Lower lobe of right lung (tissue), 2 donors: ENCODE results near the gene RFC4. TPM values are rescaled to one million over a fixed set of nuclear protein-coding genes. Genes with fewer than 3 reads are reported as not detected.
A peak's percentile ranks its signal among the peaks of the same experiment; 100 is the strongest.
"Not testable (repeated sequence)": the region's sequence is repeated elsewhere in the genome, so short reads cannot be mapped to it uniquely, and the experiment has no call there.

Experiments
- ATAC-seq, 2 donors: fragments of 200-7000 bp; cut with Tn5 transposase; one replicate each; pipeline ENCODE4 v1.9.1; 2020 to 2022; ENCODE audit warnings: mild to moderate bottlenecking in 2 of 2, moderate library complexity in 2 of 2
- DNase-seq: peaks from one replicate; pipeline ENCODE4 v3.0.0-alpha.2; 2020
- H3K27ac ChIP-seq: fragments of 200-600 bp; one replicate; pipeline ENCODE4 v1.8.0; 2022
- H3K27me3 ChIP-seq: fragments of 200-600 bp; one replicate; pipeline ENCODE4 v1.8.0; 2022; ENCODE audit warnings: low read depth
- H3K36me3 ChIP-seq: fragments of 200-600 bp; one replicate; pipeline ENCODE4 v1.8.0; 2022; ENCODE audit warnings: mild to moderate bottlenecking
- H3K4me1 ChIP-seq: fragments of 200-600 bp; one replicate; pipeline ENCODE4 v1.8.0; 2022
- H3K4me3 ChIP-seq: fragments of 200-600 bp; one replicate; pipeline ENCODE4 v1.8.0; 2022; ENCODE audit warnings: mild to moderate bottlenecking
- H3K9me3 ChIP-seq: fragments of 200-600 bp; one replicate; pipeline ENCODE4 v1.8.0; 2022
- CTCF ChIP-seq: fragments of 200-600 bp; IDR thresholded peaks from one replicate; pipeline ENCODE4 v1.8.0; 2022; ENCODE audit warnings: antibody characterized with exemption, mild to moderate bottlenecking
- intact Hi-C: fragments of 100-400 bp; cut with DNase I; formaldehyde crosslinking; loops from one replicate; pipeline ENCODE4 v1.11.0; 2022
- long read RNA-seq: library from polyadenylated mRNA; unstranded; transcript quantifications from one replicate; pipeline ENCODE4 v2.0.0, GENCODE V29; 2021
- total RNA-seq: library from RNA; stranded (reverse); fragmentation: NEBNext Ultra II Directional; extraction: Animal tissue kit (Norgen Biotek cat#: 25700); gene quantifications from one replicate; pipeline ENCODE4 v1.2.1, GENCODE V29; 2021
- donor health status: DM: no; HTN: yes; CAD: no; lungs with severe emphysema.

The RFC4 gene, protein sequence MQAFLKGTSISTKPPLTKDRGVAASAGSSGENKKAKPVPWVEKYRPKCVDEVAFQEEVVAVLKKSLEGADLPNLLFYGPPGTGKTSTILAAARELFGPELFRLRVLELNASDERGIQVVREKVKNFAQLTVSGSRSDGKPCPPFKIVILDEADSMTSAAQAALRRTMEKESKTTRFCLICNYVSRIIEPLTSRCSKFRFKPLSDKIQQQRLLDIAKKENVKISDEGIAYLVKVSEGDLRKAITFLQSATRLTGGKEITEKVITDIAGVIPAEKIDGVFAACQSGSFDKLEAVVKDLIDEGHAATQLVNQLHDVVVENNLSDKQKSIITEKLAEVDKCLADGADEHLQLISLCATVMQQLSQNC
- total RNA-seq, result 8.4 TPM
- long read RNA-seq, partial matches to known transcripts, result 4 of 5 reads
- long read RNA-seq, other reads (novel, unspliced or antisense), result 0 of 5 reads

- peak within 1 kb of the TSS; percentile 85 for H3K27ac ChIP-seq
- TF ChIP-seq CTCF, result no peak
- no peaks in the 10 kb centered on the region for H3K9me3 ChIP-seq
- peaks cover 13% of the 10 kb centered on the region for H3K4me1 ChIP-seq
- no peaks in the 10 kb centered on the region for H3K27me3 ChIP-seq
- ATAC-seq (peak; percentile 96 to 99), DNase-seq (peak; percentile 94)
- intact Hi-C loops, result no loop called here
- H3K4me3 ChIP-seq, result peak within 1 kb of the TSS; percentile 83
- H3K36me3 ChIP-seq, result no peaks in the 10 kb centered on the region
Observed at GRCh38 chr3:186806089-186807055, at the start of gene RFC4. Gene RFC4, minus strand, starts transcription at chr3:186806482. Its CDS starts 1,769 bp downstream, at chr3:186804713.

DNA sequence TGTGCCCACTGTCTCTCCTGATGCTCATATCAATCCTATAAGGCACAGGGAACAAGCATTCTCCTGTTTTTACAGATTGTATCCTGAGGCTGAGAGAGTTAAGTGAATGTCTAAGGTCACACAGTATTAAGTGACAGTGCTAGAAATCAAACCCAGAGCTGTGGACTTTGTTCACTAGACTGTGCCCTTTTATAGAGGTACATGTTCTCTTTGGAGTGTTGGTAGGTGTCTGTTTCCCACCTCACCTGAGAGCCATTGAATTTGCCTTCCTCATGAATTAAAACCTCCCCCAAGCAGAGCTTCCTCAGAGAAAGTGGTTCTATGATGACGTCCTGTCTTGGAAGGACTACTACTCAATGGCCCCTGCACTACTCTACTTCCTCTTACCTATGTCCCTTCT is 48.7 kb upstream of the RFC4 start:
- TF ChIP-seq CTCF, result no peak
- intact Hi-C loops, result no loop called here
- no peak for DNase-seq
- Histone ChIP-seq H3K9me3 (peaks cover 4% of the 10 kb centered on the region), H3K36me3 (no peaks in the 10 kb centered on the region), H3K27ac (no peak overlapping the region), H3K27me3 (no peaks in the 10 kb centered on the region), H3K4me3 (no peak overlapping the region), H3K4me1 (no peaks in the 10 kb centered on the region)
- no peak for ATAC-seq

DNA sequence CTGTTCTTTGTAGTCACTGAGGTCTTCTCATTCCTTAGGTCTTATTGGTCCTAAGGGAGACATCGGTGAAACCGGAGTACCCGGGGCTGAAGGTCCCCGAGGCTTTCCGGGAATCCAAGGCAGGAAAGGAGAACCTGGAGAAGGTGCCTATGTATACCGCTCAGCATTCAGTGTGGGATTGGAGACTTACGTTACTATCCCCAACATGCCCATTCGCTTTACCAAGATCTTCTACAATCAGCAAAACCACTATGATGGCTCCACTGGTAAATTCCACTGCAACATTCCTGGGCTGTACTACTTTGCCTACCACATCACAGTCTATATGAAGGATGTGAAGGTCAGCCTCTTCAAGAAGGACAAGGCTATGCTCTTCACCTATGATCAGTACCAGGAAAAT is 47.9 kb upstream of the RFC4 start:
- no peaks in the 10 kb centered on the region for H3K27me3 ChIP-seq
- ATAC-seq (no peak), DNase-seq (no peak)
- intact Hi-C loops, result no loop called here
- H3K4me1 ChIP-seq, result no peaks in the 10 kb centered on the region
- H3K9me3 ChIP-seq, result no peaks in the 10 kb centered on the region
- no peak for TF ChIP-seq CTCF
- H3K4me3 ChIP-seq, result no peak overlapping the region
- H3K27ac ChIP-seq, result no peak overlapping the region
- no peaks in the 10 kb centered on the region for H3K36me3 ChIP-seq

- Histone ChIP-seq H3K27ac (no peak overlapping the region), H3K36me3 (no peaks in the 10 kb centered on the region), H3K9me3 (no peaks in the 10 kb centered on the region), H3K27me3 (no peaks in the 10 kb centered on the region), H3K4me3 (no peak overlapping the region), H3K4me1 (no peaks in the 10 kb centered on the region)
- no peak for TF ChIP-seq CTCF
- intact Hi-C loops, result no loop called here
- DNase-seq (no peak), ATAC-seq (no peak)
Observed at GRCh38 chr3:186852994-186853393, 46.7 kb upstream of the RFC4 start.

DNA sequence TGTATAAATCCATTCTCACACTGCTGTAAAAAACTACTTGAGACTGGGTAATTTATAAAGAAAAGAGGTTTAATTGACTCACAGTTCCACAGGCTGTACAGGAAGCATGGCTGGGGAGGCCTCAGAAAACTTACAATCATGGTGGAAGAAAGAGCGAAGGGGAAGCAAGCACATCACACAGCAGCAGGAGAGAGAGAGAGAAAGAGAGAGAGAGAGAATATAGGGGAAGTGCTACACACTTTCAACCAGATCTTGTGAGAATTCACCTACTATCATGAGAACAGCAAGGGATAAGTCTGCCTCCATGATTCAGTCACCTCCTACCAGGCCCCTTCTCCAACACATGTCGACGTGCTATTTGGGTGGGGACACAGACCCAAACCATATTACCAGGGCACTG is 45.6 kb upstream of the RFC4 start:
- intact Hi-C loops, H3K4me3 ChIP-seq, H3K27ac ChIP-seq, H3K27me3 ChIP-seq, H3K36me3 ChIP-seq, H3K4me1 ChIP-seq, H3K9me3 ChIP-seq, ATAC-seq, DNase-seq: not testable (repeated sequence)
